RWPE2 (cell line): ENCODE measurements around the gene RAB24.

ENCODE experiments used
- ATAC-seq: fragments of 200-7000 bp; cut with Tn5 transposase; 3 replicates; pipeline ENCODE4 v1.9.1; 2021; ENCODE audit warnings: low read depth
- DNase-seq: peaks from one replicate; pipeline ENCODE4 v3.0.0-alpha.2; 2020; ENCODE audit warnings: low spot score
- H3K27ac ChIP-seq: fragments of 450-650 bp; 2 replicates; pipeline ENCODE4 v1.5.1; 2017; ENCODE audit warnings: mild to moderate bottlenecking; ENCODE audit not compliant: poor library complexity, severe bottlenecking
- H3K27me3 ChIP-seq: fragments of 250-450 bp; sonication (Bioruptor Pico); 2 replicates; pipeline ENCODE4 v1.5.1; 2021; ENCODE audit warnings: mild to moderate bottlenecking, moderate library complexity; ENCODE audit not compliant: insufficient read depth, poor library complexity, severe bottlenecking
- H3K36me3 ChIP-seq: fragments of 250-450 bp; sonication (Bioruptor Pico); 2 replicates; pipeline ENCODE4 v1.5.1; 2020; ENCODE audit warnings: low read depth, mild to moderate bottlenecking, moderate library complexity
- H3K4me1 ChIP-seq: fragments of 250-450 bp; sonication (Bioruptor Pico); 2 replicates; pipeline ENCODE4 v1.5.1; 2021; ENCODE audit warnings: mild to moderate bottlenecking, moderate library complexity; ENCODE audit not compliant: insufficient read depth, poor library complexity, severe bottlenecking
- H3K4me3 ChIP-seq: fragments of 250-450 bp; sonication (Bioruptor Pico); 2 replicates; pipeline ENCODE4 v1.5.1; 2021; ENCODE audit warnings: mild to moderate bottlenecking, moderate library complexity; ENCODE audit not compliant: severe bottlenecking
- H3K9me3 ChIP-seq: fragments of 250-450 bp; sonication (Bioruptor Pico); 2 replicates; pipeline ENCODE4 v1.5.1; 2021; ENCODE audit warnings: mild to moderate bottlenecking, moderate library complexity; ENCODE audit not compliant: severe bottlenecking
- TF ChIP-seq, protein P1 (sequence below): fragments of 450-650 bp; IDR thresholded peaks from one replicate; pipeline ENCODE4 v1.5.1; 2017; ENCODE audit warnings: mild to moderate bottlenecking, moderate library complexity; ENCODE audit not compliant: poor library complexity, severe bottlenecking

Gene RAB24

DNA sequence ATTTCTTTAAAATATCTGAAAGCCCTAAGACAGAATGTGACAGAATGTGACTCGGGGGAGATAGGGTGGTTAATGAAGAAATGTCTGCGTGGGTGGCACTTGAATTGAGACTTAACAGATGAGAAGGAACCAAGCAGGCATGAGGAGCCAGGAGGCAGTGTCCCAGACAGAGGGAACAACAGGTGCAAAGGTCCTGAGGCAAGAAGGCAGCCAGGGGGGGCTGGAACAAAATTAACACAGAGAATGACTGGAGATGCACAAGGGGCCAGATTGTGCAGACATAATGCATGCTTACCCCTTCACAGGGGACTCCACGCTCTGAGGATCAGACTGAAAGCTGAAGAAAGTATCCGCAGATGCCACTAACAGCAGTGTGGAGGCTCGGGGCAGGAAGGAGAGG is 46.2 kb upstream of the RAB24 start:
- Histone ChIP-seq H3K4me3 (no peak overlapping the region), H3K27ac (no peak overlapping the region), H3K27me3 (no peaks in the 10 kb centered on the region), H3K4me1 (peaks cover 12% of the 10 kb centered on the region), H3K9me3 (no peaks in the 10 kb centered on the region), H3K36me3 (peaks cover 58% of the 10 kb centered on the region)
- TF ChIP-seq, protein P1, sequence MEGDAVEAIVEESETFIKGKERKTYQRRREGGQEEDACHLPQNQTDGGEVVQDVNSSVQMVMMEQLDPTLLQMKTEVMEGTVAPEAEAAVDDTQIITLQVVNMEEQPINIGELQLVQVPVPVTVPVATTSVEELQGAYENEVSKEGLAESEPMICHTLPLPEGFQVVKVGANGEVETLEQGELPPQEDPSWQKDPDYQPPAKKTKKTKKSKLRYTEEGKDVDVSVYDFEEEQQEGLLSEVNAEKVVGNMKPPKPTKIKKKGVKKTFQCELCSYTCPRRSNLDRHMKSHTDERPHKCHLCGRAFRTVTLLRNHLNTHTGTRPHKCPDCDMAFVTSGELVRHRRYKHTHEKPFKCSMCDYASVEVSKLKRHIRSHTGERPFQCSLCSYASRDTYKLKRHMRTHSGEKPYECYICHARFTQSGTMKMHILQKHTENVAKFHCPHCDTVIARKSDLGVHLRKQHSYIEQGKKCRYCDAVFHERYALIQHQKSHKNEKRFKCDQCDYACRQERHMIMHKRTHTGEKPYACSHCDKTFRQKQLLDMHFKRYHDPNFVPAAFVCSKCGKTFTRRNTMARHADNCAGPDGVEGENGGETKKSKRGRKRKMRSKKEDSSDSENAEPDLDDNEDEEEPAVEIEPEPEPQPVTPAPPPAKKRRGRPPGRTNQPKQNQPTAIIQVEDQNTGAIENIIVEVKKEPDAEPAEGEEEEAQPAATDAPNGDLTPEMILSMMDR = no peak
- no peak for DNase-seq
- ATAC-seq = no peak

DNA sequence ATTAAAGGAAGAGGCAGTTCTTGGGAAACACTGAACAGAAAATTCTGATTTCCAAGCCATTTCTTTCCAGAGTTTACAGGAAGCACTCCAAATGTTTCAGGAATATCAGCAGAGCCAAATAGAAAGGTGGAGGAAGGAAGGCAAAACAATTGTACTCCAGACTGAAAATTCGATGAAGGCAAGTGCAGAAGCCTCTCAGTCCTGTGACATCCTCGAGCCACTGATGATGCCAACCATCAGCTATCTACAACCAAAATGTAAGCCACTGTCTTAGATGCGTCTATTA is 45.8 kb upstream of the RAB24 start:
- H3K4me1 ChIP-seq = peaks cover 12% of the 10 kb centered on the region
- no peaks in the 10 kb centered on the region for H3K27me3 ChIP-seq
- no peak for DNase-seq
- ATAC-seq = no peak
- peaks cover 62% of the 10 kb centered on the region for H3K36me3 ChIP-seq
- no peak overlapping the region for H3K27ac ChIP-seq
- no peaks in the 10 kb centered on the region for H3K9me3 ChIP-seq
- TF ChIP-seq, protein P1 = no peak
- no peak overlapping the region for H3K4me3 ChIP-seq

DNA sequence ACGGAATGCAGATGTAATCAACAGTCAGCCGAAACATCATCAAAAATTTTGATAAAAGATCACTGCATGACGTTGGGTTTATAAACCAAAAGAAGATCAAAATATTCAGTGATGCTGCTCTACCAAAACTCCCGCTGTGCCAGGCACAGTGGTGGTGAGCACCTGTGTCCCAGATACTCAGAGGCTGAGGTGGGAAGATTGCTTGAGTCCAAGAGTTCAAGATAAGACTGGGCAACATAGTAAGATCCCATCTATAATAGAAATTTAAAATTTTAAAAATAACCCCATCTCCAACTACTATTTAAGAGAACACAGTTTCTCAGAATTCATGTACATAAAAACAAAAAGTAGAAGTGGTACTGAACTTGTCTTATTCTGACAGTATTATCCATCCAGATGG is 44.2 kb upstream of the RAB24 start:
- TF ChIP-seq, protein P1 = no peak
- H3K27me3 ChIP-seq = no peaks in the 10 kb centered on the region
- H3K4me1 ChIP-seq = peaks cover 12% of the 10 kb centered on the region
- peaks cover 74% of the 10 kb centered on the region for H3K36me3 ChIP-seq
- DNase-seq = no peak
- H3K4me3 ChIP-seq = no peak overlapping the region
- no peak for ATAC-seq
- no peak overlapping the region for H3K27ac ChIP-seq
- no peaks in the 10 kb centered on the region for H3K9me3 ChIP-seq

DNA sequence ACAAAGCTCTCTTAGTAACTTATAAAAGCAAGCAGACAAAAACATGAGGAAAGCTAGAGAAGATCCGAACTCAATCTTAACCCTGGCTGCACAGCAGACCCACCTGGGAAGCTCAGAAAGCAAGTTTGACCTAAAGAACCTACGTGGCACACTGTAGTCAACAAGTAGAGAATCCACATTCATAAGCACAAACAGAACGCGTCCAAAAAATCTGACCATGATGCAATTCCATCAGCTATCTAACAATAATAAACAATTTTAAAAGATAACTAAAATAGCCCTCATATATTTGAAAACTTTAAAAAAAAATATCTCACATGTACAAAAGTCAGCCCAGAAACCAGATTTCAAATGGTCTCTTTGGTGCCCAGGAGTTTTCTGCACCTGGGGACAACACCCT is 43.3 kb upstream of the RAB24 start:
- peaks cover 83% of the 10 kb centered on the region for H3K36me3 ChIP-seq
- TF ChIP-seq, protein P1 = no peak
- H3K27me3 ChIP-seq = no peaks in the 10 kb centered on the region
- H3K9me3 ChIP-seq = no peaks in the 10 kb centered on the region
- no peak overlapping the region for H3K4me3 ChIP-seq
- no peak overlapping the region for H3K27ac ChIP-seq
- DNase-seq (no peak), ATAC-seq (no peak)
- H3K4me1 ChIP-seq = peaks cover 12% of the 10 kb centered on the region

DNA sequence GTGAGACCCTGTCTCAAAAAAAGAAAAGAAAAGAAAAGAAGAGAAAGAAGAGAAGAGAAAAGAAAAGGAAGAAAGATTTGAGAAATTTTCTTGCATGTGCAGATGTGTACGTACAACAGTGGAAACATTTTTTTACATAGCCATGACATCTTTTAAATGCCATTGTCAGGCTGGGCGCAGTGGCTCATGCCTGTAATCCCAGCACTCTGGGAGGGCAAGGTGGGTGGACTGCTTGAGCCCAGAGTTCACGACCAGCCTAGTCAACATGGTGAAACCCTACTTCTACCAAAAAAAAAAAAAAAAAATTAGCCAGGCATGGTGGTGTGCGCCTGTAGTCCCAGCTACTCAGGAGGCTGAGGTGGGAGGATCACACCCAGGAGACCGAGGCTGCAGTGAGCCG is 41.4 kb upstream of the RAB24 start:
- DNase-seq = no peak
- Histone ChIP-seq H3K9me3 (no peaks in the 10 kb centered on the region), H3K27ac (no peak overlapping the region), H3K4me3 (no peak overlapping the region), H3K36me3 (peaks cover 85% of the 10 kb centered on the region), H3K4me1 (peaks cover 4% of the 10 kb centered on the region), H3K27me3 (no peaks in the 10 kb centered on the region)
- TF ChIP-seq, protein P1 = no peak
- no peak for ATAC-seq
